MM.1S (cell line): ENCODE results near the gene BMS1.

ENCODE experiments used
- EZH2 ChIP-seq: fragments of 300-600 bp; sonication (generic); optimal IDR thresholded peaks from 2 replicates; pipeline ENCODE3; 2017; ENCODE audit warnings: low read depth, mild to moderate bottlenecking, antibody characterized with exemption, low read length, mixed read lengths
- EZH2phosphoT487 ChIP-seq: fragments of 300-600 bp; sonication (generic); IDR thresholded peaks from 2 replicates; pipeline ENCODE4 v1.6.1; 2018; ENCODE audit warnings: antibody characterized with exemption, low read length
- TF ChIP-seq, protein P1 (sequence below): fragments of 300-600 bp; sonication (generic); IDR thresholded peaks from 2 replicates; pipeline ENCODE4 v1.5.1; 2016; ENCODE audit warnings: antibody characterized with exemption, low read length, mixed read lengths

DNA sequence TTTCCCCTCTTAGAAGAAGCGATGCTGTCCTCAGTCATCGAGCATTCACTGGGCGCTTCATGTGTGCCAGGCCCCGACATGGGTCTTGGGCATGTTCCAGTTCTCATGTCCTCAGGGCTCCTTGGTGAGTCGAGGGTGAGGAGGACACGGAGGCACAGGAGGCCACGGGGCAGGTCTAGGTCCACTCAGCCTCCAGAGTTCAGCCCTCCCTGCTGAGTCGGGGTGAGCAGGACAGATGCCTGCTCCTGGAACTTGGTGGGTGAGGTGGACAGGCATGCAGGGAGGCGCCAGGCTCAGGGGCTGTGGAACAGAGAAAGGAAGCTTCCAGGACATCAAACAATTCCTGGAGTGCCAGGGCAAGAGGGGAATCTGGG lies 87.4 kb downstream of the BMS1 start:
- TF ChIP-seq, protein P1, sequence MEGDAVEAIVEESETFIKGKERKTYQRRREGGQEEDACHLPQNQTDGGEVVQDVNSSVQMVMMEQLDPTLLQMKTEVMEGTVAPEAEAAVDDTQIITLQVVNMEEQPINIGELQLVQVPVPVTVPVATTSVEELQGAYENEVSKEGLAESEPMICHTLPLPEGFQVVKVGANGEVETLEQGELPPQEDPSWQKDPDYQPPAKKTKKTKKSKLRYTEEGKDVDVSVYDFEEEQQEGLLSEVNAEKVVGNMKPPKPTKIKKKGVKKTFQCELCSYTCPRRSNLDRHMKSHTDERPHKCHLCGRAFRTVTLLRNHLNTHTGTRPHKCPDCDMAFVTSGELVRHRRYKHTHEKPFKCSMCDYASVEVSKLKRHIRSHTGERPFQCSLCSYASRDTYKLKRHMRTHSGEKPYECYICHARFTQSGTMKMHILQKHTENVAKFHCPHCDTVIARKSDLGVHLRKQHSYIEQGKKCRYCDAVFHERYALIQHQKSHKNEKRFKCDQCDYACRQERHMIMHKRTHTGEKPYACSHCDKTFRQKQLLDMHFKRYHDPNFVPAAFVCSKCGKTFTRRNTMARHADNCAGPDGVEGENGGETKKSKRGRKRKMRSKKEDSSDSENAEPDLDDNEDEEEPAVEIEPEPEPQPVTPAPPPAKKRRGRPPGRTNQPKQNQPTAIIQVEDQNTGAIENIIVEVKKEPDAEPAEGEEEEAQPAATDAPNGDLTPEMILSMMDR: no peak
- no peak for TF ChIP-seq EZH2
- no peak for TF ChIP-seq EZH2phosphoT487
